Mesodermal cell (in vitro differentiated cells): ENCODE data around the gene SORCS2.
A peak's percentile ranks its signal among the peaks of the same experiment; 100 is the strongest.

Experiments used
- H3K27ac ChIP-seq: 2 replicates; pipeline ENCODE4 v1.7.0; 2013; ENCODE audit warnings: mild to moderate bottlenecking, low read depth, low read length, moderate library complexity; ENCODE audit not compliant: severe bottlenecking
- H3K36me3 ChIP-seq: 2 replicates; pipeline ENCODE4 v1.7.1; 2013; ENCODE audit warnings: mild to moderate bottlenecking, low read length, moderate library complexity; ENCODE audit not compliant: control insufficient read depth, insufficient read depth
- H3K4me1 ChIP-seq: one replicate; pipeline ENCODE4 v1.7.1; 2013; ENCODE audit warnings: mild to moderate bottlenecking, low read length; ENCODE audit not compliant: insufficient read depth, control insufficient read depth, poor library complexity, severe bottlenecking
- H3K4me3 ChIP-seq: 2 replicates; pipeline ENCODE4 v1.7.0; 2013; ENCODE audit warnings: low read length, control low read depth, mild to moderate bottlenecking; ENCODE audit not compliant: insufficient read depth, poor library complexity, severe bottlenecking; ENCODE audit errors: extremely low read depth
- H3K9me3 ChIP-seq: 2 replicates; pipeline ENCODE4 v1.7.1; 2013; ENCODE audit warnings: mild to moderate bottlenecking, low read length, moderate library complexity; ENCODE audit not compliant: control insufficient read depth
- WGBS, 2 experiments: methylation state at CpG; one replicate each; pipeline ENCODE4 v1.1.5; 2013; ENCODE audit warnings: missing lambda C conversion rate in 2 of 2; ENCODE audit not compliant: insufficient coverage in 2 of 2; 5-methylcytosine and 5-hydroxymethylcytosine counted together

SORCS2 gene

DNA sequence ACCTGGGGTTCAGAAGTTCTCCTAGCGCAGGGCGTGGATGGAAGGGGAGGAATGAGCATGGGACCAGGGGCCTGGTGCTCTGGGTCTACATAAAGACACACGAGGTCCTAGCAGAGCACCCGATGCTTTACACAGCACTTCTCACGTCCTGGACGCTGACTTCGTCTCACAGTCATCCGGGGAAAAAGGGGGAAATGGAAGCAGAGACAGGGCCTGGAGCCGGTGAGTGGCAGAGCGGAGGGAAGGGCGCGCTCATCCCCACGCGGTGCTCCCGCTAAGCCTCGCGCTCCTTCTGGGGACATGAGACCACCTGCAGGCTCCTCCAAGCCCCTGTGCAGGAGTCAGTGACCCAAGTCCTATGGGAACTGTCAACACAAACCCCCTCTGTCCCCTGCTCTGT is 589.7 kb downstream of the SORCS2 start:
- WGBS, 2 experiments: 90 to 93% methylated on average over 7 to 17 of the region's 17 CpGs
- H3K36me3 ChIP-seq: peaks cover 92% of the 10 kb centered on the region
- peak overlapping the region; percentile 39 for H3K27ac ChIP-seq

DNA sequence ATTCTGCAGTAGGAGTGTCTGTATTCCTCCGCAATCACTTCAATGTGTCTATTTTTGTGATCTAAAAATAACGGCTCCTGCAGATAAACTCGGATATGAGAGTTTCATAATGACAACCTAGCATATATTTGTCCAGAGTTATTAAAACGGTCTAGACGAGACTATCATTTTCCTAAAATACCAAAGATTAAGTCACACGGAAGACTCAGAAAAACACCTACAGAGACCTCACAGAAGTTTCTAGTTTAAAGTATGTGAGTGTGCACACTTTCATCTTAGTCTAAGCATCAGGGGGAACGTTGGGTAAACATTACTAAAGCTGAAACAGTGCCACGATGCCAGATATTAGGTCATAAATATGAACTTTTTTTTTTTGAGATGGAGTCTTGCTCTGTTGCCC is 590.4 kb downstream of the SORCS2 start:
- 93 to 100% methylated on average over 2 to 7 of the region's 8 CpGs for WGBS, 2 experiments
- Histone ChIP-seq H3K9me3 (no peaks in the 10 kb centered on the region), H3K4me3 (no peak overlapping the region), H3K4me1 (peaks cover 15% of the 10 kb centered on the region), H3K36me3 (peaks cover 90% of the 10 kb centered on the region), H3K27ac (no peak overlapping the region)

More for the DNA sequence above, 589.7 kb downstream of the SORCS2 start:
- H3K4me3 ChIP-seq: no peak overlapping the region
- H3K4me1 ChIP-seq: peaks cover 15% of the 10 kb centered on the region
- no peaks in the 10 kb centered on the region for H3K9me3 ChIP-seq

DNA sequence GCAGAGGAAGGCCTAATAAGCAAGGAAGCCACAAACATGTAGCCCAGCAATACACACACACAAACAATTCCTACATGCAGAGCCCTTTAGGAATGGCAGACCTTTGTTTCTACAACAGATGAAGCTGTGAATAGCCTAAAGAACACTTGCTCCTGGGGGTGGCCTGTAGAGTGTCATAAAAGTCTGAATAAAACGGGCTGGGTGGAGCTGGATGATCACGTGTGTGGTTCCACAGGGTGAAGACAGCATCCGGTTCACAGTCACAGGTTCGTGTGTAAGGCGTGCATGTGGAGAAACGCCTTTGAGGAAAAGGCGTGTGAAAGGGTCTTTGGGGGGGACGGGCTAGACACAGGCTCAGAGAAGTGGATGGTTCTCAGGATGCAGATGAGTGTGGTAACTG is 591.2 kb downstream of the SORCS2 start:
- Histone ChIP-seq H3K4me3 (no peak overlapping the region), H3K9me3 (no peaks in the 10 kb centered on the region), H3K4me1 (peaks cover 15% of the 10 kb centered on the region), H3K36me3 (peaks cover 85% of the 10 kb centered on the region), H3K27ac (no peak overlapping the region)
- WGBS, 2 experiments: 94 to 96% methylated on average over 8 of the region's 8 CpGs

DNA sequence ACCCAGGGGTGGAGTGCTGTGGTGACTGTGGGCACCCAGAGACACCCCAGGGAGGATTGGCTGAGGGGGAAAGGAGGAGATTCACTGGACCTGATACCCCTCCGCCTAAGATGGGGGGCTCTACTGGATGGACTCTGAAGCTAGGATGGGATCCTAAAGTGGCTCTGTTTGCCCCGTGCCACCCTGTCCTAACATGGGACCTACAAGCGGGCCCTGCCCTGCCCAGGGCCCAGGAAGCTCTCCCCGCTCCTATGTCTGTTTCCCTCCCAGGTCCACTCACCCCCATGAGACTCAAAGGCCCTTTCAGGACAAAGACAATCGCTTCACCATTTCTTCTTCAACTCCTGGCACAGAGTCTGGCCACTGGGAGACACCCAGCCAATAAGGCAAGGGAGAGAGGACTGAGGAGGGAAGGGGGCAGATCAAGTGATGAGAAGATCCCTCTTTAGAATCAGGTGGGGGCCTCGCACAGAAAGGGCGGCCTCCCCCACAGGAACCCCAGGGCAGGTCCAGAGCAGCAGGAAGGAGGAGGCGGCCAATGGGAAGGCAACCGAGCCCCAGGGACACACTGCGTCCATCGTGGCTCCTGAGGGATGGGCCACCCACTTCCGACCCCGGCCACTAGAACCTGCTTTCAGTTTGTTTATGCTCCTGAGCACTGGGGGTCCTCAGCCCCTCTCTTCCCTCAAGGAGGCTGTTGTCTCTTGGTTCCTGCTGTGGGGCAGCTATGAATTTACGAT is 592.0 kb downstream of the SORCS2 start:
- Histone ChIP-seq H3K4me3 (no peak overlapping the region), H3K36me3 (peaks cover 84% of the 10 kb centered on the region), H3K4me1 (peaks cover 15% of the 10 kb centered on the region), H3K27ac (no peak overlapping the region), H3K9me3 (no peaks in the 10 kb centered on the region)
- 91 to 95% methylated on average over 7 to 11 of the region's 14 CpGs for WGBS, 2 experiments

DNA sequence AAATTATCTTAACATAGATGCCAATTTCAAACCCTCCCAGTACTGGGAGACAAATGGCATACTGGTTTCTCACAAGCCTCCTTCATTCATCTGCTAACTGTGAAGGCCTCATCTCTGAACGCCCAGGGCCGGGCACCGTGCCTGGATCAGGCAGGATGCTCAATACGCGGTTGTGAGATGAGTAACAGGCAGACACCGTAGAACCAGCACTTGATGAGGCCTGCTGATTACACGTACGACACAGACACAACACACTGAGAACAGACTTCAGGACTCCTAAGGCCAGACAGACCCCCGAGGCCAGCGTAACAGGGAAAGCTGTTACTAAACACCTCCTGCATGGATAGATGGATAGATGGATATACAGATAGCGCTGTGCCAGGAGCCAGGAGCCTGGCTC is 592.7 kb downstream of the SORCS2 start:
- Histone ChIP-seq H3K4me3 (no peak overlapping the region), H3K4me1 (peaks cover 15% of the 10 kb centered on the region), H3K9me3 (no peaks in the 10 kb centered on the region), H3K27ac (no peak overlapping the region), H3K36me3 (peaks cover 77% of the 10 kb centered on the region)
- WGBS, 2 experiments: 96 to 99% methylated on average over 9 to 10 of the region's 11 CpGs

DNA sequence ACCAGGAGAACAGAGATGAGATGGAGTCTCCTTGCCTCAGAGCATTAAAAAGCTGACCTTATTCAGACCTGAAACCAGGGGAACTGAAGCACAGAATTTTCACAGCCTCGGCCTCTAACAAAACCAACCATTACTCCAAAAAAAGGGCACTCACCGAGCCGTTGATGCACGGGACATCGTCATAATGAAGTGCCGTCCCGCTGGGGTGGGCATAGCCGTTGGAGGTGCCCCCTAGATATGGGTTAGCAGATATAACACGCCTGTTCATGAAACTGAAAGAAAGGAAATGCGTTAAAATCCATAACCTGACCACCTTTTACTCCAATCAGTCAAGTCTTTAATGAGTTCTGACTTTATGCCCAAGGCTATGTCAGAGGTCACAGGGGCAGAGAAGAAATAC is 593.7 kb downstream of the SORCS2 start:
- Histone ChIP-seq H3K4me1 (peaks cover 15% of the 10 kb centered on the region), H3K36me3 (peaks cover 75% of the 10 kb centered on the region), H3K27ac (no peak overlapping the region), H3K9me3 (no peaks in the 10 kb centered on the region), H3K4me3 (no peak overlapping the region)
- 98 to 100% methylated on average over 2 to 8 of the region's 10 CpGs for WGBS, 2 experiments

DNA sequence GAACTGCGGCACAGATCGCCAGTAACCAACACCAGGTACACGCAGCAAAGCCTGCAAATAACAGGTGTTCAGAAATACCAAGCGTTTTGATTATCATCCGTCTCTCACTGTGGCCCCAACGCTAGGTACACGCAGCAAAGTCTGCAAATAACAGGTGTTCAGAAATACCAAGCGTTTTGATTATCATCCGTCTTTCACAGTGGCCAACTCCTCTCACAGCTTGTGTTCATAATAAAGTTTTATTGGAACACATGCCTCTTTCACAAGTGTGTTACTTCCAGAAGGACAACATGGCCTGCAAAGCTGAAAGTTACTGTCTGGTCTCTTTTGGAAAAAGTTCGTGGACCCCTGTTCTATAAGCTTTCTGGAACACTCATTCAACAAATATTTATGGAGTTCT is 594.2 kb downstream of the SORCS2 start:
- Histone ChIP-seq H3K4me1 (peaks cover 12% of the 10 kb centered on the region), H3K36me3 (peaks cover 73% of the 10 kb centered on the region), H3K4me3 (no peak overlapping the region), H3K27ac (no peak overlapping the region), H3K9me3 (no peaks in the 10 kb centered on the region)
- 92 to 95% methylated on average over 10 of the region's 10 CpGs for WGBS, 2 experiments

DNA sequence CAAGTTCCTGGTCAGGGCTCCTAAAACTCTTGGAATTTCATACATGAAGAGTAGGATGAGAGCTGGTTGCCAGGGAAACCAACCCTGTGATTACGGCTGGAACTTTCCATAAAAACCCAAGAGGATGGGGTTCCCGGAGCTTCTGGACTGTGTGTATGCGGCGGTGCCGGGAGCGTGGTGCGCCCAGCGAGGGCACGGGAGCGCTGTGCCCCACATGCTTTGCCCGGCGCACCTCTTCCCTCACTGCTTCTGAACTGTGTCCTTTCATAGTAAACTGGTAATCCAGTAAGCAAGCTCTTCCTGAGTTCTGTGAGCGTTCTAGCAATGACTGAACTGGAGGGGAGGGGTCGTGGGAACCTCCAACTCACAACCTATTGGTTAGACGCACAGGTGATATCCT is 594.7 kb downstream of the SORCS2 start:
- no peak overlapping the region for H3K27ac ChIP-seq
- 96 to 97% methylated on average over 13 to 14 of the region's 15 CpGs for WGBS, 2 experiments
- H3K9me3 ChIP-seq: no peaks in the 10 kb centered on the region
- no peak overlapping the region for H3K4me3 ChIP-seq
- peaks cover 73% of the 10 kb centered on the region for H3K36me3 ChIP-seq
- H3K4me1 ChIP-seq: peaks cover 7% of the 10 kb centered on the region

DNA sequence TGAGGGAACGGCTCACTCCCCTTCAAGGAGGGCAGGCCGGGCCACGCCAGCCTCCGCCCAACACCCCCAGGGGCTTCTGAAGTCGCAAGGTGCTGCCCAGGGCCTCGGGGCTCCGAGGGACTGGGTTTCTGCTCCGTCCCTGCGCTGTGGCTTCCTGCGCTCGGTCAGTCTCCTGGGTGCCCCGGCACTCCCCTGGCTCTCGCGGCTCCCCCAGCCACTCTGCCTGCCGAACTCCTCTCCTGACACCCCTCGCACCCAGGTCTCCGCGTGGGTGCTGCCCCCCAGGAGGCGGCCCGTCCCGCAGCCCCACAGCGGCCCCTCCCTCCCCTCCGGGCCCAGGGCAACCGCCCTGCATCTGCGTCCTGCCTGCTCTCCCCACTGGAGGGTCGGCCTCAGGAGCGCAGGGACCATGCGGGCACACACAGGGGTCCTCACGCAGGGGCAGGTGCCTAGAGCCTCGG is 595.4 kb downstream of the SORCS2 start:
- H3K4me1 ChIP-seq: peaks cover under 1% of the 10 kb centered on the region
- no peak overlapping the region for H3K27ac ChIP-seq
- H3K4me3 ChIP-seq: no peak overlapping the region
- H3K36me3 ChIP-seq: peaks cover 73% of the 10 kb centered on the region
- 94 to 97% methylated on average over 28 to 30 of the region's 30 CpGs for WGBS, 2 experiments
- no peaks in the 10 kb centered on the region for H3K9me3 ChIP-seq

DNA sequence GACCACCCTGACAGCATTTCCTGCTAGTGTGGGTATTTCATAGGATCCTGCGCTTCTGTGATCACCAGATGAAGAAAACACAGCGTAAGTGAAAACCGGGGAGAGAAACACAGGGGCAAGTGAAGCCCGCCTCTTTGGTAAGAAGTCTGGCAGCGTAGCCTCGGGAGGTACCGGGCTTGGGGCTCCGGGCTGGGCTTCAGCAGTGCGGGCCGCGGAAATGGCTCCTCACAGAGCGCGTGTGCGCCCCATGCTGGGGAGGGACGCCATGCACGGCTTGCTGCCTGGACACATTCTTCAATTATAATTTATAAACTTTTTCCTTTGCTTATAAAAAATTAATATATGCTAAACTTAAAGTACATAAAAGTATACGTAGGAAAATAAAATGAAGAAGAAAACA is 595.9 kb downstream of the SORCS2 start:
- Histone ChIP-seq H3K4me1 (no peaks in the 10 kb centered on the region), H3K27ac (no peak overlapping the region), H3K4me3 (no peak overlapping the region), H3K9me3 (no peaks in the 10 kb centered on the region), H3K36me3 (peaks cover 73% of the 10 kb centered on the region)
- WGBS, 2 experiments: 94 to 96% methylated on average over 9 to 11 of the region's 17 CpGs

DNA sequence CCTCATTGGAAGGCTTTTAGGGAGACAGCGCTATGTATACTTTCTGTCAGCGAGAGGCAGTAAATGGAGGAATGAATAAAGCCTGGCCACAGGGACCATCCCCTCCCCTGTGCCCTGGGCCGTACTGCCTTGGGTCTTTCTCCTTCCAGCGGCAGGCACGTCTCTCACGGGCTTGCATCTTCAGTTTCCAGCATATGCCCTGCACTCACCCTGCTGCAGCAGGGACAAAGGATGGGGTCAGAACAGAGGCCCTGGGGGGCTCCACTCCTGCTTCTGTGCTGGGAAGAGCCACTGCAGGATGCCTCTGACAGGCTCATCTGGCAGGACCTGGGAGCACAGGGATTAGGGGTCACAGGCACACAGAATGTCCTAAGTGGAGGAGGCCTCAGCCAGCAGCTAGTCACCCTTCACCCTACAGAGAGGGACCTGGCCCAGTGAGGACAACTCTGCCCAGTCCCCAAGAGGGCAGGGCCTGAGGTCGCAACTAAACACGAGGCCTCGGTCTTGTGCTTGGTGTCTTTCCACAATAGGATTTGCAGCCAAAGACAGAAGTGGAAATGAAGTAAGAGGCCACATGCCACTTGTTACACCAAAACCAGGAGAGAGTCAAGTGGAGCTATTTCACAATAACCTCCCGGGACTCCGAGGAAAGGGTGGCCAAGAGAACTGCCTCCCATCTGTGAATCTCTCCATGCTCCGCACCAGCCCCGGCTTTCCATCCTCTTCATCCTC is 596.5 kb downstream of the SORCS2 start:
- peaks cover 73% of the 10 kb centered on the region for H3K36me3 ChIP-seq
- WGBS, 2 experiments: 95 to 98% methylated on average over 8 to 12 of the region's 13 CpGs

More for the DNA sequence above, 596.5 kb downstream of the SORCS2 start:
- Histone ChIP-seq H3K27ac (no peak overlapping the region), H3K4me3 (no peak overlapping the region), H3K9me3 (no peaks in the 10 kb centered on the region), H3K4me1 (no peaks in the 10 kb centered on the region)
